Left ventricle myocardium inferior (tissue), 1 donor: Measurements from ENCODE around the gene USP9X. TPM values are rescaled to one million over a fixed set of nuclear protein-coding genes. Genes with fewer than 3 reads are reported as not detected.

Source experiments
- DNase-seq: peaks from one replicate; pipeline ENCODE4 v3.0.0-alpha.2; 2020
- H3K27ac ChIP-seq: fragments of 200-600 bp; replicated peaks from 2 replicates; pipeline ENCODE4 v1.8.0; 2021
- H3K27me3 ChIP-seq: fragments of 200-600 bp; 2 replicates; pipeline ENCODE4 v1.8.0; 2021; ENCODE audit warnings: low read depth
- H3K36me3 ChIP-seq: fragments of 200-600 bp; 2 replicates; pipeline ENCODE4 v1.8.0; 2021
- H3K4me1 ChIP-seq: fragments of 200-600 bp; 2 replicates; pipeline ENCODE4 v1.8.0; 2021
- H3K4me3 ChIP-seq: fragments of 200-600 bp; 2 replicates; pipeline ENCODE4 v1.8.0; 2021; ENCODE audit warnings: mild to moderate bottlenecking, moderate library complexity
- H3K9me3 ChIP-seq: fragments of 200-600 bp; replicated peaks from 2 replicates; pipeline ENCODE4 v1.8.0; 2021
- intact Hi-C: fragments of 100-400 bp; cut with micrococcal nuclease; formaldehyde crosslinking; loops from one replicate; pipeline ENCODE4 v1.11.0; 2022
- total RNA-seq: library from RNA; stranded (reverse); fragmentation: NEBNext Ultra II Directional; extraction: Animal tissue kit (Norgen Biotek cat#: 25700); gene quantifications from one replicate; pipeline ENCODE4 v1.2.1, GENCODE V29; 2021
- TF ChIP-seq, protein P1 (sequence below): fragments of 200-600 bp; IDR thresholded peaks from 2 replicates; pipeline ENCODE4 v1.8.0; 2021; ENCODE audit warnings: antibody characterized with exemption, mild to moderate bottlenecking, borderline replicate concordance
- donor health status: DM: no; HTN: yes; CAD: no; lungs with severe emphysema.

The USP9X gene
- total RNA-seq, 1 donor from 2014 or later, result 50.9 TPM

DNA sequence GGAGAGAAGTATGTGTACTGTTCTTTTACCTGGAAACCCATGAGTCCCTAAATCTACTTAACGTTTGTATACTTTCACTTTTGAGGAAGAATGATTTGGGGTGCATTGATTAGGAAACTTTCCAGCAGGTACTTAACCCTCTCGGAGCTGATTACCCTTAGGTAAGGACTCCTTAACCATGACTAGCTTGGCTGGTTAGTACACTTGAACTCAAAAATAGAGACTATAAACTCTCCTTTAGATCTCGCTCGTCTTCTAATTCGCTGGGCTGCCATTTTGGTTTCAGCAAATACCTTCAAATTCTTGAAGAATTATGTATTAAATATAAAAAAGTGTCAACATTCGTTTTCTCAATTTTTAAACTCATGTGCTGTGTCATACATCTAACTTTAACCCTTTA lies 2.0 kb downstream of the USP9X start:
- Histone ChIP-seq H3K4me1 (peaks cover 61% of the 10 kb centered on the region), H3K4me3 (peak overlapping the region; percentile 87), H3K27ac (peak overlapping the region; percentile 99), H3K9me3 (no peaks in the 10 kb centered on the region), H3K36me3 (no peaks in the 10 kb centered on the region), H3K27me3 (no peaks in the 10 kb centered on the region)
- DNase-seq, result no peak
- TF ChIP-seq, protein P1, sequence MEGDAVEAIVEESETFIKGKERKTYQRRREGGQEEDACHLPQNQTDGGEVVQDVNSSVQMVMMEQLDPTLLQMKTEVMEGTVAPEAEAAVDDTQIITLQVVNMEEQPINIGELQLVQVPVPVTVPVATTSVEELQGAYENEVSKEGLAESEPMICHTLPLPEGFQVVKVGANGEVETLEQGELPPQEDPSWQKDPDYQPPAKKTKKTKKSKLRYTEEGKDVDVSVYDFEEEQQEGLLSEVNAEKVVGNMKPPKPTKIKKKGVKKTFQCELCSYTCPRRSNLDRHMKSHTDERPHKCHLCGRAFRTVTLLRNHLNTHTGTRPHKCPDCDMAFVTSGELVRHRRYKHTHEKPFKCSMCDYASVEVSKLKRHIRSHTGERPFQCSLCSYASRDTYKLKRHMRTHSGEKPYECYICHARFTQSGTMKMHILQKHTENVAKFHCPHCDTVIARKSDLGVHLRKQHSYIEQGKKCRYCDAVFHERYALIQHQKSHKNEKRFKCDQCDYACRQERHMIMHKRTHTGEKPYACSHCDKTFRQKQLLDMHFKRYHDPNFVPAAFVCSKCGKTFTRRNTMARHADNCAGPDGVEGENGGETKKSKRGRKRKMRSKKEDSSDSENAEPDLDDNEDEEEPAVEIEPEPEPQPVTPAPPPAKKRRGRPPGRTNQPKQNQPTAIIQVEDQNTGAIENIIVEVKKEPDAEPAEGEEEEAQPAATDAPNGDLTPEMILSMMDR, result no peak
- intact Hi-C loops, result no loop called here

DNA sequence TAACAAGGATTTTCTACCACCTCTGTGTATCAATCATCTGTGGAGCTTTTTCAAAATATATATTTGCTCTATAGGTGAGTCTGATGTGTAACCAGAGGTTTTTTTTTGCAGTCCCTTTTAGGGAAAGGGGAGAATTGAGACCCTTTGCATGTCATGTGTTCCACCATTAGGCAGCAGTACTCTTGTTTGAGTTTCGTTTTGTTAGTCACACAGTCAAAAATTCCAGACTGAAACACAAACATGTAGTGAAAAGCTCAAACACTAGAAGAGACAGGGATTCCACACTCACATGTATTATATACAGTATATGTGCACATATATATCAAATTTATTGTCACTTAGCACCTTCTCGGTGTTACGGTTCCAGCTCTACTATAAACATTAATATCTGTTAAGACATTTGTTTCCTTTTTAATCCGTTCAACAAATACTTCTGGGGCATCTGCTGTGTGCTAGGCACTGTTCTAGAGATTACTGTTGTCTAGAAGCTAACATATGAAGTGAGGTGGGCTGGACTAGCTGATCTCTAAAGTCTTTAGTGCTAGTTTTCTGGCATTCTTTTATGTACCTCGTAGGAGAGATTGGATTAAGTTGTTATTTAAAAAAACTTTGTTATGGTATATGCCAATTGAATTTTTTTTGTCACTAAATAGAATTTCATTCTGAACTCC lies 5.5 kb downstream of the USP9X start:
- no peaks in the 10 kb centered on the region for H3K36me3 ChIP-seq
- H3K9me3 ChIP-seq, result no peaks in the 10 kb centered on the region
- TF ChIP-seq, protein P1, result no peak
- H3K27ac ChIP-seq, result no peak overlapping the region
- H3K4me1 ChIP-seq, result peaks cover 83% of the 10 kb centered on the region
- intact Hi-C loops, result no loop called here
- no peaks in the 10 kb centered on the region for H3K27me3 ChIP-seq
- no peak for DNase-seq
- no peak overlapping the region for H3K4me3 ChIP-seq

DNA sequence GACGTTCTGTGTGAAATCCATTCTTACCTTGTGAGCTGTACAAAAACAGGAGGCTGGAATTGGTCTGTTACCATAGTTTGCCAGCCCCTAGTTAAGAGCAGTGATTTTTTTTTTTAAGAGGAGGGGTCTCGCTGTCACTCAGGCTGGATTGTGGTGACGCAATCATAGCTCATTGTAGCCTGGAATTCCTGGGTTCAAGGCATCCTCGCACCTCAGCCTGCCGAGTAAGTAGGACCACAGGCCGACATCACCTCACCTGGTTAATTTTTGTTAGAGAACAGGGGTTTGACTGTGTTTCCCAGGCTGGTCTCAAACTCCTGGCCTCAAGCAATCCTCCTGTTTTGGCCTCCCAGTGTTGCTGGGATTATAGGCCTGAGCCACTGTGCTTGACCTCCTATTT lies 7.5 kb downstream of the USP9X start:
- no peak for DNase-seq
- intact Hi-C loops, result no loop called here
- TF ChIP-seq, protein P1, result no peak
- H3K36me3 ChIP-seq, result no peaks in the 10 kb centered on the region
- no peak overlapping the region for H3K4me3 ChIP-seq
- H3K27me3 ChIP-seq, result no peaks in the 10 kb centered on the region
- H3K4me1 ChIP-seq, result peaks cover 91% of the 10 kb centered on the region
- no peaks in the 10 kb centered on the region for H3K9me3 ChIP-seq
- H3K27ac ChIP-seq, result no peak overlapping the region

DNA sequence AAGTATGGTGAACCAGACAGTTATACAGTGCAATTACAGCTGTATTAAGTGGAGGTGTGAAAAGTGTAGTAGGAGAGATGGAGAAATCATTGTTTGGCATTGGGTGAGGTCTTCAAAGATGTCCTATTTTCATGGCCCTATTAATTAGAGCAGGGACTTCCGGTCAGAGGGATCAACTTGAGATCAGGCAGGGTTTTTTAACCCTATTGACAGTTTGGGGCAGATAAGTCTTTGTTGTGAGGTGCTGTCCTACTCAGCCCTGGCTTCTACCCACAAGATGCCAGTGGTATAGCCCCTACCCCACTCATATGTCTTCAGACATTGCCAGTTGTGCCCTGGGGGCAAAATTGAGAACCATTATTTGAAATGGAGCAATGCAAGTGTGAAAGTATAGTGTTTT lies 9.9 kb downstream of the USP9X start:
- Histone ChIP-seq H3K27ac (no peak overlapping the region), H3K4me1 (peaks cover 78% of the 10 kb centered on the region), H3K36me3 (no peaks in the 10 kb centered on the region), H3K27me3 (no peaks in the 10 kb centered on the region), H3K4me3 (no peak overlapping the region), H3K9me3 (no peaks in the 10 kb centered on the region)
- intact Hi-C loops, result no loop called here
- TF ChIP-seq, protein P1, result no peak
- DNase-seq, result no peak

DNA sequence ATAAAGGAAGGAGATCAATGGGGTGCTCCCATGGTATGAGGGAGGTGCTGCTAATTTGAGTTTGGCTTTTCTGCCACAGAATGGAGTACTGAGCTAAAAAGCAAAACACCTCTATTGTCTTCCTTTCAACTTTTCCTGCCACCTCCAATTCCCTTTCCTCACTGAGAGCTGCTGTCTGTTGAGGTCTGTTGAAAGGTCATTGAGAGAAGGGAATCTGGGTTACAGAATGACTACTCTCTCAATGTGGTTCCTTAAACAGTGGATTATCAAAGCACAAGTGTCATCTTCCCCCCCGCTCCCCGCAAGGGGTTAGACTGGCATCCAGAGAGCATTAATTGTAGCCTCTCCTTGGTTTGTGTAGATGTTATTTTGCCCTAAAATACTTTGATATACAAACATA lies 10.7 kb downstream of the USP9X start:
- Histone ChIP-seq H3K36me3 (no peaks in the 10 kb centered on the region), H3K4me1 (peaks cover 77% of the 10 kb centered on the region), H3K4me3 (no peak overlapping the region), H3K27me3 (no peaks in the 10 kb centered on the region), H3K9me3 (no peaks in the 10 kb centered on the region), H3K27ac (peak overlapping the region; percentile 8)
- no peak for DNase-seq
- TF ChIP-seq, protein P1, result no peak
- intact Hi-C loops, result no loop called here
